HG03064 (cell line): ENCODE data around the gene ADCYAP1R1.

Source experiments
- ATAC-seq: cut with Tn5 transposase; IDR thresholded peaks from one replicate; pipeline ENCODE4 v1.9.1; 2021; ENCODE audit warnings: low read depth; ENCODE audit not compliant: unreplicated experiment

The ADCYAP1R1 gene

DNA sequence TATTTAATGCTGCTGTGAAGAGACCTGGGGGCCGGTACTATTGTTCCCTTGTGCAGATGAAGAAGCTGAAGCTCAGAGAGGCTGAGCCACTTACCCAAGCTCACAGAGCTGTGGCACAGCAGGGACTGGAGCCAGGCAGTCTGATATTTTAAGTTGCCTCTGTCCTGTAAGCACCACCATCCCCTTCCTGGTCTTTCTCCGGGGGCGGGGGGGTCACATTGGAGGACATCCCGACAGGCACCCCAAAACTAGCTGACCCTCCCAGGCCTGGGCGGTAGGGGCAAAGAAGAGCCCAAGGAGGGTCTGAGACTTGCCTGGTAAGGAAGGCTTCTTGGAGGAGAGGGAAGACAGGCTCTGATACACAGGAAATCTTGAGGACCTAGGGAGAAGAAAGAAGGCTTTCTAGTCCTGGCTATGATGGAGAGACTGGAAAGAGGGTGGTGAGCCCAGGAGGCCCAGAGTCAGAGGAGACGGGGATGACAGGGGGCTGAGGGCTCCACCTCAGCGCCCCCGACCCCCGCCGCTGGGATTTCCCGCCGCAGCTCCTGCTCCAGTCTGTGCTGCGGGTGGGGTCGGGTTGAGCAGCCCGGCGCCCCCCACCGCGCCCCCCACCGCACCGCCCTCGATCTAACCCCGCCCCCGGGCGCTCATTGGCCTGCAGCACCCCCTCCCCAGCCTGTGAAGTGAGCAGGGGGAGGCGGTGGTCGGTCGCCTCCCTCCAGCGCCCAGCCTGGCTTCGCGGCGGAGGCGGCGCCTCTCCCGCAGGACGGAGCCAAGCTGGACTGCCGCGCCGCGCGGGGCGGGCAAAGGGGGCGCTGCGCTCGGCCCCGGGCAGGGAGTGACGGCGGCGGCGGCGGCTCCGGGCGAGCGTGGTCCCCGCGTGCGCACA is at the start of gene ADCYAP1R1:
Gene ADCYAP1R1, plus strand, starts transcription at position 711 of the 889 bp plus-strand sequence. CDS start 10,957 bp downstream, outside the sequence.
- no peak for ATAC-seq

DNA sequence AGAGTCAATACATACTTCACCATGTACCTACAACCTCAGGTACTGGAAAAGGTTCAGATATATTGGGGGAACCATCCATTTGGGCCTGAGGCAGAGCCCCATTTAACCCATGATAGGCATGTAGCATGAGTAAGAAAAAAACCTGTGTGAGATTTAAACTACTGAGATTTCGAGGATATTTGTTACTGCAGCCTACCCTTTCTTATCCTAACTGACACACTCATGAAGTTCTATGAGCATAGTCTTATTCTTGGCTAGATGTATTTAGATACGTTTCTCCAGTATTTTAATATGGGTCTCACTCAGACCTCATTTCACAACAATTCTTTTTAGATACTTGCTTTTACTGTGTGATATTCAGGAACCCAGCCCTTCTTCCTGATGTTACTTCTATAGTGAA is 49.0 kb upstream of the ADCYAP1R1 start:
- no peak for ATAC-seq

DNA sequence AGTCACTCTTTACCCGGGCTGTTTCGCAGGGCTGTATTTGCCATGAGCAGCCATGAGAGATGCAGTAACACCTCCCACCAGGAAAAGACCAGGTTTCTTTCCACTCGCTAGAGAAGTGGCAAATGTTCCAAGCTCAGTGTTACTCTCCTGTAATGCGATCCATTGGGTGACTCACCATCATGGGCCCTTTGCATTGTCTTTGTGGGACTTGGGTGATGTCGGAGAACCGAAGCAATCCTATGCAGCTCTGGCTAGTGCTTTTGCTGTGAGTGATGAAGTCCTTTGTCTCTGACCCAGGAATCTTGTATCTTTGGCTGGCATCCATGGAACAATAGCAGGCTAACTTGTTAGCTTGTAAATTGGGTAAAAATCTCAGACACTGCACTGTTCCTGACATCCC is 48.4 kb upstream of the ADCYAP1R1 start:
- no peak for ATAC-seq

DNA sequence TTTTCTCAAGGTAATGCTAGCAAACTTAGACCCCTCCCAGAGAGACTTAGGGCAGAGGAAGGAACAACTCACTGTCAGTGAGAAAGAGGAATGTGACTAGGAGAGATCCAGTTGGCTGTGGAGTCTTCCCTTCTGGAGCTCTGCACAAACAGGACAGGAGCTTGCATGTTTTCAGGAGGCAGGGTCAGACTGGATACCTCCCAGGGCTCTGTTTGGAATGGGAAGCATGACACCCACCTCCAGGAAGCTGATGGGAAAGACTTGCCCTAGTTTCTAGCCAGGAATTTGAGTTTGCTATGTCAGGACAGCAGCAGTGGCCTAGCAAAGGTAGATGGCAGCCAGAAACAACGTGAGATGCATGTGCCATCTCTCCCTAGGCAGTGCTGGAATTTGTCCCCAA is 47.7 kb upstream of the ADCYAP1R1 start:
- no peak for ATAC-seq

- ATAC-seq: no peak
These were observed 45.3 kb upstream of the ADCYAP1R1 start for GRCh38 chr7:31006857-31007256.

GRCh38 chr7:31007634-31008033 is 44.5 kb upstream of the ADCYAP1R1 start:
- ATAC-seq: no peak

- ATAC-seq: no peak
These were observed 37.3 kb upstream of the ADCYAP1R1 start for GRCh38 chr7:31014826-31015225.

- no peak for ATAC-seq
These were observed 35.0 kb upstream of the ADCYAP1R1 start for GRCh38 chr7:31017032-31017675.

GRCh38 chr7:31017721-31018120 is 34.4 kb upstream of the ADCYAP1R1 start:
- no peak for ATAC-seq

- ATAC-seq: no peak
These were observed 32.6 kb upstream of the ADCYAP1R1 start for GRCh38 chr7:31019509-31019908.

DNA sequence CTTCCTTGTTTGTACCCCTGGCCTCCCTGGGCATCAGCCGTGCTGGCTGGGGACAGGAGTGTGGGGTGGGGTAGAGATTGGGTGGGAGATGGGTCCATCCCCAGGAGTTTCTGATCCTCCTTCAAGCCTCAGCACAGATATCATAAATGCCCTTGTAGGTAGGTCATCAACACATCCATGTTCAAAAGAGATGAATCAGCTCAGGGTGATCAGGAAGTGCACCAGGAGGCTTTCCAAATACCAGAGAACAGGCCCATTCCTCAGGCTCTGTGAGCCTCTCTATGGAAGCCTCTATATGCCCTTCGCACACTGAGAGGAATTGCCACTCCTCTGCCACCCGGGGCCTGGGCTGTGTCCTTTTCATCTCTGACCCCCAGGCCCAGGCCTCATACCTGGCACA is 31.9 kb upstream of the ADCYAP1R1 start:
- ATAC-seq: no peak

DNA sequence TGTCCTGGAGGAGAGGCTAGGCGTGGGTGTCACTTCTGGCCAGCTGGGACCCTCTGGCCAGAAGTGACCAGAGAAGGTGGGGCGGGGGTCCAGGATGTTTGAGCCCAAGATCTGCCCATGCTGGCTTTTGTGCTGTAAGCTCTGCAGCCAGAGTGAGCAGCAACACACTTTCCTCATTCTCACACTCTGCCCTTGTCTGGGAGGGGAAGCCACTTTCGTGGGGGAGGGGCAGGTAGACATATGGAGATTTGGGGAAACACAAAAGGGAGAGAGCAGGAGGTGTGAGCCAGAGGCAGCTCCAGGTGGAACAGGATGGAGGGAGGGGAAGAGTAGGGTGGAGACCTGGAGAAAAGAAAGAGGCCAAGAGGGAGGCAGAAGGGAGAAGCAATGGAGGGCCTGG is 31.5 kb upstream of the ADCYAP1R1 start:
- no peak for ATAC-seq

- ATAC-seq: no peak
These were observed 30.0 kb upstream of the ADCYAP1R1 start for GRCh38 chr7:31022117-31022516.

DNA sequence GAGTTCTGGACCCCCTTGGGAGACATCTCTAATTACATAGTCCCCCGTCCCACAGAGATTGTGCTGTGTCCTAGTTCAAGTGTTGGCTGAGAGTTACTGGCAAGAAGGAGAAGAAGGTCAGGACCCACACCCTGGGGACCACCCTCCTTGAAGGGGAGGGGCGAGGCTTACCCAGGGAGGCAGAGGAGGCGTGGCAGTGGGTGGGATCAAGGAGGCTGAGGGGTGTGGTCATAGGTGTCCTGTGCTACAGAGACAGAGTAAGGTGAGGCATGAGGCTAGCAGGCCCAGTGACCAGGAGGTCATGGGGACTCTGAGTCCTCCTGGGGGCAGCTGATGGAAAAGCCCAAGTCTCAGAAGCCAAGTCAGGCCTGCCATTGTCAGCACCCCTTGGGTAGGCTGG is 29.4 kb upstream of the ADCYAP1R1 start:
- ATAC-seq: no peak

DNA sequence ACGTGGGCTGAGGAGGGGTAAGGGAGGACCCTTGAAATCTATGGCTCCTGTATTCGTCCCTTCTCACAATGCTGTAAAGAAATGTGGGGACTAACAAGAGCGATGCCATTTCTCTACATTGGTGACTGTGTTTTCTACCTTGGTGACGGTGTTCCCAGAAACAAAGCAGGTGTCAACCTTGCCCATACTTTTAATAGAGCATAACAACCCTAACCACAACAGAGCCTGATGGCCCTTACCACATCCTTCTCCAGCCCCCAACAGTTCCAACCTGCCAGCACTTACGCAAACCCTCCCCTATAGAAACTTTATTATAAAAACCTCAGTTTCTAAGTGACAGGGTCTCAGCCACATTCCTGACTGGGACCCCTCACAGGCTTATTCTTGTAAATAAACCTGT is 28.2 kb upstream of the ADCYAP1R1 start:
- ATAC-seq: no peak

- ATAC-seq: no peak
These were observed 24.7 kb upstream of the ADCYAP1R1 start for GRCh38 chr7:31027161-31027965.

- no peak for ATAC-seq
These were observed 24.1 kb upstream of the ADCYAP1R1 start for GRCh38 chr7:31028006-31028405.

DNA sequence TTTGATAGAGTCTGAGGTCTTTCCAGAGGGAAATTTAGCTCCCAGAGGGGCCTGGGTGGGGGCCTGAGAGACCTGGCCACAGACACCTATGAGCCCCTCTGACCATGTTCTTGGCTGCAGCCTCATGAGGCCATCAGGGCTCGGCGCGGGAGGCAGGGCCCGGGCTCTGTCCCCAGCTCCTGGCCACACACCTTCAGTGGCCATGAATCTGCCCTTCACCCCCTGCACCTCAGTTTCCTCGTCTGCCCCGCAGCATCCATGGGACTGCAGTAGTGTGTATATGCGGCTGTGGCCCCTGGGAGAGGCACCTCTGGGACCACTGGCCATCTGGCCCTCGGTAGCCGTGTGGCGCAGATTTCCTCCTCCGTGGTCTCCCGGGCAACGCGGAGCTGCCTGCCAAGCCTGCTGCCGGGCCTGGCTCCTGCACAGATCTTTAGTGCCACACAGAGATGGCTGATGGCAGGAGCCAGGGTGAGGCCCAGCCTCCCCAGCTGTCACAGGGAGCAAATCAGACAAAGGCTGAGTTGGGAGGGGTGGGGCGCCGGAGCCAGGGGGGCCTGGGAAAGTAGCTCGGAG is 23.6 kb upstream of the ADCYAP1R1 start:
- ATAC-seq: no peak

DNA sequence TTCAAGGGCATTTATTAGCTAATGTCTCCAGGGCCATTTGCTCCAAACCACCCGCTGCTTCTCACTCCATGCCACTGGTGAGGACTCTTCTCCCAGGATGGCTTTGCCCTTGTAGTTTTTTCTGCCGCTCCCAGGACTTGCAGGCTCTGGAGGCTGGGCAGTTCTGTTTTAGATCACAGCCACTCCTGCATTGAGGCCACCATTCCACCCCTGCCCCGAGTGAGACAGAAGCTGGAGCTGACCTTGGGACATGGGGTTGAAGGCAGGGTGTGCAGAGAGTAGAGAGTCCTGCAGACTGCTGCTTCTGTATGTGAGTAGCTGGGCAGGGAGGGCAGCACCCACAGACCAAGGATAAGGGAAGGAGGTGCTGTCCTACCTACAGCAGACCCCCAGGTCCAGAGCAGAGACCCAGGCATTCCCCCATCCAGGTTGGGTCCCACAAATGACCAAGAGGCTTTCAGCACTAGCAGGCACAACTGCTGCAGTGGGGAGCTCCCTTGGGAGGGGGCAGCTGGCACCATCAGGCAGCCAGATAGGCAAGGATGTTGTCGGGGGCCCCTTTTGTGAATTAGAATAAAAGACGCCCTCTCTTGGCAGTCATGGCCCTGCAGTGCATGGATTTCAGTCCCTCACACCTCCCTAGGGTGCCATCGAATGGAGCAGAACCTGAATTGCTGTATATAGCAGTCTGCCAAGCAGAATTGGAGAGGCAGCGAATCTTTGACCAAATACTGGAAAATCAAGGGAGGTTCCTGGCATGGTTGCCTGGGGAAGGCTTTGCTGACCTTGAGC is 22.7 kb upstream of the ADCYAP1R1 start:
- no peak for ATAC-seq

DNA sequence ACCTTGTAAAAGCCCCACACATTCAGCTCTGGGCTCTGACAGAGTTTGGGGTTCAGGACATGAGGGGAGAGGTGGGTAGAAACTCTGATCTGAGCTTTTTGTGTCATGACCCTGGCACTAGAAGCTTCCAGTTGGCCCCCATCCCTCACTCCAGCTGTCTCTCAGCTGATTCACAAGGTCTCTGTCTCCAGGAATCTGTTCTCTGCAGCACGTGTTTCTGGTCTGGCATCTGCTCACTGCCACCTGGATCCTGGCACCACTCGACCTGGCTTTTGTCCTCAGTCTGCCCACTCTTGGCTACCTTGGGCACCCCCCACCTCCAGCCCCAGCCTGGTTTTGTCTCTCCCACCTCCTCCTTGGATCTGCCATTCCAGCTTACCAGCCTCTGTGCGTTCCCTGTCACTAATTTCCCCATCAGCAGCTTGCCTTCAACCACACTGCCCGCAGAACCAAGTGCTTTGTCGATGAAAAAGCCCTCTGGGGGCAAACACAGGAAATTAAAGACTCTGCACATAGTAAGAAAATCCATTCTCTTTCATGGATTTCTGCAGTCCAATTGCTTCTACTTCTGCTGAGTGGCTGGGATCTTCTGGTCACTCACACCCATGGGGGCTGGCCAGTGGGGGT is 18.3 kb upstream of the ADCYAP1R1 start:
- ATAC-seq: no peak
